Neural cell (in vitro differentiated cells): ENCODE data around the gene PCGF3.

Experiments used
- CTCF ChIP-seq: fragments of 450-650 bp; IDR thresholded peaks from 2 replicates; pipeline ENCODE4 v1.5.1; 2014; ENCODE audit warnings: antibody characterized with exemption, mild to moderate bottlenecking, moderate library complexity; ENCODE audit not compliant: poor library complexity, severe bottlenecking
- EP300 ChIP-seq: fragments of 450-650 bp; conservative IDR thresholded peaks from 2 replicates; pipeline ENCODE4 v1.6.1; 2014; ENCODE audit warnings: antibody characterized with exemption, mild to moderate bottlenecking, moderate library complexity; ENCODE audit not compliant: poor library complexity, severe bottlenecking
- EZH2 ChIP-seq: fragments of 200-600, 300-800 bp; shearing (Covaris generic), sonication (generic); IDR thresholded peaks from 2 replicates; pipeline ENCODE4 v1.6.1; 2014; ENCODE audit warnings: antibody characterized with exemption, low read length, borderline replicate concordance, mild to moderate bottlenecking; ENCODE audit not compliant: insufficient read depth, poor library complexity, severe bottlenecking
- MXI1 ChIP-seq: fragments of 450-650 bp; conservative IDR thresholded peaks from 2 replicates; pipeline ENCODE4 v1.6.1; 2014; ENCODE audit warnings: antibody characterized with exemption, mild to moderate bottlenecking; ENCODE audit not compliant: poor library complexity, severe bottlenecking
- POLR2AphosphoS5 ChIP-seq: IDR thresholded peaks from 2 replicates; pipeline ENCODE4 v1.6.1; 2012
- RAD21 ChIP-seq: fragments of 450-650 bp; conservative IDR thresholded peaks from 2 replicates; pipeline ENCODE4 v1.6.1; 2014; ENCODE audit warnings: antibody characterized with exemption, mild to moderate bottlenecking, moderate library complexity
- REST ChIP-seq: IDR thresholded peaks from 2 replicates; pipeline ENCODE4 v1.6.1; 2012; ENCODE audit warnings: borderline replicate concordance
- SMC3 ChIP-seq: fragments of 450-650 bp; conservative IDR thresholded peaks from 2 replicates; pipeline ENCODE4 v1.6.1; 2014; ENCODE audit warnings: antibody characterized with exemption, mild to moderate bottlenecking, moderate library complexity; ENCODE audit not compliant: poor library complexity
- TAF1 ChIP-seq: IDR thresholded peaks from 2 replicates; pipeline ENCODE4 v1.6.1; 2012; ENCODE audit warnings: low read depth

GRCh38 chr4:725391-726234 lies 20.0 kb downstream of the PCGF3 start:
- TF ChIP-seq CTCF (no peak), EP300 (no peak), RAD21 (no peak), POLR2AphosphoS5 (no peak), EZH2 (no peak), SMC3 (no peak), MXI1 (no peak), REST (no peak), TAF1 (no peak)
